ENCODE measurements around the gene WIPF2. TPM values are rescaled to one million over a fixed set of nuclear protein-coding genes. Genes with fewer than 3 reads are reported as not detected.
"Not testable (repeated sequence)": the region's sequence is repeated elsewhere in the genome, so short reads cannot be mapped to it uniquely, and the experiment has no call there.

WIPF2 gene
- total RNA-seq, 1 donor from 2014 or later = 13.3 TPM

GRCh38 chr17:40286473-40286872, 67.4 kb downstream of the WIPF2 start:
- intact Hi-C loops (cut with DNase I) = loop anchor here (5.0 kb wide), 2 partner anchors 69 to 164 kb away; partner anchors contain the start of genes MSL1 and WIPF2
- no peak for DNase-seq (ENCODE audit: low spot score)

DNA sequence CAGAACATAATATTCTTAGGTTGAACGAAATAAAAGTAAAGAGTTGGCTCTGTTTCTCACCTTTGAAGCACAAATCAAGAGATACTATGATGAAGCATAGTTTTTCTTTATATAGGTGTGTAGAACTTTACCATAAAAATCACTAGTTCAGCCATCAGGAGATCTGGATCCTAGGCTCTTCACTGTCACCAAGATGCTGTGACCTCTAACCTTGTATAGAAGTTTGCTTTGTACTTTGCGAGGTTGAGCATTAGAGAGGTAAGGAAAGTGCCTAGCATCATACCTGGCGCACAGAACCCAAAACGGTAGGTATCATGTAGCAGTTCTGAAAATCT, 68.0 kb downstream of the WIPF2 start:
- no peak for DNase-seq (ENCODE audit: low spot score)
- intact Hi-C loops (cut with DNase I) = loop anchor here (5.0 kb wide), 2 partner anchors 70 to 165 kb away; partner anchors contain the start of genes MSL1 and WIPF2

- peak; percentile 99 for DNase-seq (ENCODE audit: low spot score)
- intact Hi-C loops (cut with DNase I) = loop anchor here (5.0 kb wide), 2 partner anchors 70 to 165 kb away; partner anchors contain the start of genes MSL1 and WIPF2
These were observed 68.6 kb downstream of the WIPF2 start, which contains the start of gene CDC6 for GRCh38 chr17:40287494-40288369. Gene CDC6, plus strand, starts transcription at chr17:40287879. Its CDS starts 1,542 bp downstream, at chr17:40289421.

GRCh38 chr17:40290629-40291280, 71.7 kb downstream of the WIPF2 start:
- DNase-seq (ENCODE audit: low spot score) = no peak
- intact Hi-C loops (cut with DNase I) = loop anchor here (2.0 to 10.0 kb wide), 2 partner anchors 88 to 276 kb away; partner anchors contain the start of gene CSF3

GRCh38 chr17:40291281-40291664, 72.2 kb downstream of the WIPF2 start:
- intact Hi-C loops (cut with DNase I) = loop anchor here (2.0 to 10.0 kb wide), 2 partner anchors 88 to 276 kb away; partner anchors contain the start of gene CSF3
- DNase-seq (ENCODE audit: low spot score) = peak; percentile 63

GRCh38 chr17:40293363-40293762, 74.3 kb downstream of the WIPF2 start:
- intact Hi-C loops (cut with DNase I) = loop anchor here (10.0 kb wide), 1 partner anchor 279 kb away; the partner anchor contains the start of gene CSF3
- DNase-seq (ENCODE audit: low spot score) = peak; percentile 22

GRCh38 chr17:40295488-40296436, 76.7 kb downstream of the WIPF2 start:
- intact Hi-C loops (cut with DNase I) = loop anchor here (10.0 kb wide), 1 partner anchor 281 kb away; the partner anchor contains the start of gene CSF3
- DNase-seq (ENCODE audit: low spot score) = peak; percentile 46

DNA sequence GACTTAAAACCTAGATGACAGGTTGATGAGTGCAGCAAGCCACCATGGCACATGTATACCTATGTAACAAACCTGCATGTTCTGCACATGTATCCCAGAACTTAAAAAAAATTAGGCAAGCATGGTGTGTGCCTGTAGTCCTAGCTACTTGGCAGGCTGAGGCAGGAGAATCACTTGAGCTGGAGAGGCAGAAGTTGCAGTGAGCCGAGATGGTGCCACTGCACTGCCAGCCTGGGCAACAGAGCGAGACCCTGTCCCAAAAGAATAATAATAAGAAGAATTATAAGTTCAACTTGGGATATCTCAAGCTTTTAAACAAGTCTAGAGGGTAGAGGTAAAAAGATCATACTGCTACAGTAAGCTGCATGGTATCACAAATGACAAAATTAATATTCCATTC, 78.4 kb downstream of the WIPF2 start:
- peak; percentile 33 for DNase-seq (ENCODE audit: low spot score)
- intact Hi-C loops (cut with DNase I) = loop anchor here (10.0 kb wide), 1 partner anchor 283 kb away; the partner anchor contains the start of gene CSF3

- intact Hi-C loops (cut with DNase I) = loop anchor here (10.0 kb wide), 1 partner anchor 284 kb away; the partner anchor contains the start of gene CSF3
- DNase-seq (ENCODE audit: low spot score) = no peak
These were observed 79.6 kb downstream of the WIPF2 start for GRCh38 chr17:40298726-40299125.

DNA sequence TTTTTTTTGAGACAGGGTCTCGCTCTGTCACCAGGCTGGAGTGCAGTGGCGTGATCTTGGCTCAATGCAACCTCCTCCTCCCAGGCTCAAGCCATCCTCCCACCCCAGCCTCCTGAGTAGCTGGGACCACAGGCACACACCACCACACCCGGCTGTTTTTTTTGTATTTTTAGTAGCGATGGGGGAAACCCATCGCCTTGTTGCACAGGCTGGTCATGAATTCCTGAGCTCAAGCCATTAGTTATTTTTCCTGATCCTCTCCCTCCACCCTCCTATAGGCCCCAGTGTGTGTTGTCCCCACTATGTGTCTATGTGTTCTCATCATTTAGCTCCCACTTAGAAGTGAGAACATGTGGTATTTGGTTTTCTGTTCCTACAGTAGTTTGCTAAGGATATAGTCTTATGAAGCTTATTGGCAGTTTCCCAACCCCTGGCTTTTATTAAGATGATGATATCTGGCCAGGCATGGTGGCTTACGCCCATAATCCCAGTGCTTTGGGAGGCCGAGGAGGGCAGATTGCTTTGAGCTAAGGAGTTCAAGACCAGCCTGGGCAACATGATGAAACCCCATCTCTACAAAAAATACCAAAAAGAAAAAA, 80.2 kb downstream of the WIPF2 start:
- intact Hi-C loops (cut with DNase I) = loop anchor here (10.0 kb wide), 1 partner anchor 284 kb away; the partner anchor contains the start of gene CSF3
- DNase-seq (ENCODE audit: low spot score) = not testable (repeated sequence)

DNA sequence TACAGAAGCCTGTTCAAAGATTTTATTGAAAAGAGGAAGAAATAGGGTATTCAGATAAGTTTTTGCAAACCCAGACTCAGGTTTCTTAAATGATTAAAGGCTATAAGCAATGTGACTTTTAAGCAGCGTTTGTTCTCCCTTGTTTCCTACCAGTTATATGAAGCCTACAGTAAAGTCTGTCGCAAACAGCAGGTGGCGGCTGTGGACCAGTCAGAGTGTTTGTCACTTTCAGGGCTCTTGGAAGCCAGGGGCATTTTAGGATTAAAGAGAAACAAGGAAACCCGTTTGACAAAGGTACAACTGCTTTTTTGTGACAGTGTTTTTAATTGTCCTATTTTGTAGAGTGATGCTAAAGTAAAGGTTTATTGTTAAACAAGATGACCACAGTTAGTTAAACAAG, 82.2 kb downstream of the WIPF2 start:
- intact Hi-C loops (cut with DNase I) = loop anchor here (5.0 kb wide), 1 partner anchor 116 kb away; the partner anchor contains the start of gene TOP2A
- DNase-seq (ENCODE audit: low spot score) = peak; percentile 50

DNA sequence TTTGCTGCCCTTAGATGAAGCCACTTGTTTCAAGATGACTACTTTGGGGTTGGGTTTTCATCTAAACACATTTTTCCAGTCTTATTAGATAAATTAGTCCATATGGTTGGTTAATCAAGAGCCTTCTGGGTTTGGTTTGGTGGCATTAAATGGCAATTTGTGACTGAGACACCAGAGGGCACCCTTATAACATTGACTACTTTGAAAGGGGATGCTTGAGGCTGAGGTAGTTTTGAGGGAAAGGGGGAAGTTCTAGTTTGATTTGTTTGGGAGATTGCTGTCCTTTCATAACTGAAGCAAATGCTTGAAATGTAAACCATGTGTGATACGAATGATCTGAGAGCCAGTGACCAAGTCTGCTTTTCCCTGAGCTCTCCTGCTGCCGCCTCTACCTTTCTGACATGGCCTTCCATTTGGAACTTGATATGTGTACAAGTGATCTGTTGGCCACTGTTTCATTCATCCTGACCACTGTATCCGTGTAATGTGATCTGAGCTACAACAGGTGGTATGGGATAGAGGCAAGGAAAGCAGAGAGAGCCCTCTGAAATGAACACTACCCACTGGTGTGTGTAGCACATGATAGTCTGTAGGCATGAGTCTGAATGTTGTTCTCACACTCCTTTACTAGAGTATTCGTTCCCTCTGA, 84.0 kb downstream of the WIPF2 start:
- DNase-seq (ENCODE audit: low spot score) = peak; percentile 63

GRCh38 chr17:40303708-40304551, 84.8 kb downstream of the WIPF2 start:
- peak; percentile 53 for DNase-seq (ENCODE audit: low spot score)
- intact Hi-C loops (cut with DNase I) = loop anchor here (1.0 to 5.0 kb wide), 2 partner anchors 51 to 113 kb away; partner anchors contain the start of gene TOP2A

More for the DNA sequence above, 84.0 kb downstream of the WIPF2 start:
- intact Hi-C loops (cut with DNase I) = loop anchor here (1.0 to 5.0 kb wide), 2 partner anchors 52 to 114 kb away; partner anchors contain the start of gene TOP2A

GRCh38 chr17:40304552-40304863, 85.4 kb downstream of the WIPF2 start:
- intact Hi-C loops (cut with DNase I) = loop anchor here (5.0 kb wide), 1 partner anchor 113 kb away; the partner anchor contains the start of gene TOP2A
- peak; percentile 66 for DNase-seq (ENCODE audit: low spot score)

GRCh38 chr17:40304866-40305265, 85.8 kb downstream of the WIPF2 start:
- intact Hi-C loops (cut with DNase I) = loop anchor here (5.0 kb wide), 1 partner anchor 112 kb away; the partner anchor contains the start of gene TOP2A
- DNase-seq (ENCODE audit: low spot score) = peak; percentile 41

- intact Hi-C loops (cut with DNase I) = no loop called here
These were observed 87.3 kb downstream of the WIPF2 start for GRCh38 chr17:40306395-40306794.

More at GRCh38 chr17:40306395-40306794, 87.3 kb downstream of the WIPF2 start:
- DNase-seq (ENCODE audit: low spot score) = peak; percentile 26
